A549 (cell line): Measurements from ENCODE around the gene NPW.

Experiments
- JUN ChIP-seq, 2 experiments: fragments of >200 bp; sonication (Bioruptor Twin); formaldehyde crosslinking; IDR thresholded peaks; 2 replicates in 1 of 2; 3 replicates in 1 of 2; pipeline ENCODE4 v1.6.1; 2016 to 2017
- NPAS2 ChIP-seq: fragments of 250-450 bp; sonication (Bioruptor Pico); IDR thresholded peaks from 2 replicates; pipeline ENCODE4 v1.8.0; 2022; ENCODE audit warnings: mild to moderate bottlenecking, moderate library complexity, borderline replicate concordance
- POLR2A ChIP-seq: IDR thresholded peaks from 2 replicates; pipeline ENCODE4 v1.6.1; 2012; ENCODE audit warnings: mild to moderate bottlenecking, low read length
- POLR2AphosphoS2 ChIP-seq: conservative IDR thresholded peaks from 2 replicates; pipeline ENCODE4 v1.6.1; 2012; ENCODE audit warnings: low read length, improper control_type of control experiment, inconsistent platforms
- RAD21 ChIP-seq, 2 experiments: fragments of >200 bp in 1 of 2; sonication (Bioruptor Twin) in 1 of 2; formaldehyde crosslinking in 1 of 2; IDR thresholded peaks in 1 of 2; conservative IDR thresholded peaks in 1 of 2; 2 replicates in 1 of 2; 3 replicates in 1 of 2; pipeline ENCODE4 v1.6.1; 2012 to 2018; ENCODE audit warnings: inconsistent platforms in 1 of 2
- REST ChIP-seq: fragments of 200-600 bp; sonication (generic); IDR thresholded peaks from 2 replicates; pipeline ENCODE4 v1.6.1; 2016; ENCODE audit warnings: antibody characterized with exemption, mild to moderate bottlenecking, moderate library complexity
- TF ChIP-seq, protein P1 (sequence below): fragments of >200 bp; sonication (Bioruptor Twin); formaldehyde crosslinking; IDR thresholded peaks from 3 replicates; pipeline ENCODE4 v1.5.1; 2016

DNA sequence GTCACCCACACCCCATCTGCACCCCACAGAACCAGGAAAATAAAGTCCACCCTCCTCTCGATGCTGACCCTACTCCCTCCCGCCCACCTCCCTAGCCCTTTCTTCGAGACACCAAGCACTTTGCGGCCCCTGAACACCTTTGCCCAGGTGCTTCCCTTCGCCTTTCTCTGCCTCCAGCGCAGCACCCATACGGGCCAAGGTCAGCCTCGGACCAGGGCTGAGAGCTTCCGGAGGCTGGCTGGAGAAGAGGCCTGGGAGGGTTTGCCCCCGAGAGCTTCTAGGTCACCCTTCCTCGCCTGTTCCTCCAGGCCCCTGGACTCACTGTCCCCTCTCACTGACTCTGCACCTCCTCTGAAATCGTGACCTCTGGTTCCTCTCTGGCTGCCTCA is 4.4 kb downstream of the NPW start:
- TF ChIP-seq REST = no peak
- no peak for TF ChIP-seq POLR2A
- TF ChIP-seq, protein P1, sequence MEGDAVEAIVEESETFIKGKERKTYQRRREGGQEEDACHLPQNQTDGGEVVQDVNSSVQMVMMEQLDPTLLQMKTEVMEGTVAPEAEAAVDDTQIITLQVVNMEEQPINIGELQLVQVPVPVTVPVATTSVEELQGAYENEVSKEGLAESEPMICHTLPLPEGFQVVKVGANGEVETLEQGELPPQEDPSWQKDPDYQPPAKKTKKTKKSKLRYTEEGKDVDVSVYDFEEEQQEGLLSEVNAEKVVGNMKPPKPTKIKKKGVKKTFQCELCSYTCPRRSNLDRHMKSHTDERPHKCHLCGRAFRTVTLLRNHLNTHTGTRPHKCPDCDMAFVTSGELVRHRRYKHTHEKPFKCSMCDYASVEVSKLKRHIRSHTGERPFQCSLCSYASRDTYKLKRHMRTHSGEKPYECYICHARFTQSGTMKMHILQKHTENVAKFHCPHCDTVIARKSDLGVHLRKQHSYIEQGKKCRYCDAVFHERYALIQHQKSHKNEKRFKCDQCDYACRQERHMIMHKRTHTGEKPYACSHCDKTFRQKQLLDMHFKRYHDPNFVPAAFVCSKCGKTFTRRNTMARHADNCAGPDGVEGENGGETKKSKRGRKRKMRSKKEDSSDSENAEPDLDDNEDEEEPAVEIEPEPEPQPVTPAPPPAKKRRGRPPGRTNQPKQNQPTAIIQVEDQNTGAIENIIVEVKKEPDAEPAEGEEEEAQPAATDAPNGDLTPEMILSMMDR = no peak
- TF ChIP-seq POLR2AphosphoS2 = no peak
- no peak for TF ChIP-seq NPAS2
- TF ChIP-seq JUN (IDR thresholded peaks at IDR 0.05) = no peak
- no peak for TF ChIP-seq RAD21 (conservative IDR thresholded peaks at IDR 0.05 in 1 of 2, IDR thresholded peaks at IDR 0.05 in 1 of 2)
